MCF 10A (cell line): ENCODE results near the gene SIGLEC14. TPM values are rescaled to one million over a fixed set of nuclear protein-coding genes. Genes with fewer than 3 reads are reported as not detected.

ENCODE experiments used
- BruUV-seq: library from RNA; stranded (reverse); fragments of 400-500 nt; replicated peaks from 2 replicates; lab custom pipeline; 2021; lab: Mats Ljungman, UMichigan
- CTCF ChIA-PET: fragments of 300-600 bp; sonication (Branson Sonifier 250); formaldehyde crosslinking; extraction: SDS; loops from one replicate; lab custom pipeline; 2021; ENCODE audit warnings: antibody characterized with exemption, inconsistent platforms; lab: Yijun Ruan, JAX
- POLR2A ChIA-PET: fragments of 300-600, 350-650 bp; sonication (Branson Sonifier 250); formaldehyde crosslinking; extraction: SDS; loops from one replicate; lab custom pipeline; 2020; ENCODE audit warnings: antibody characterized with exemption, inconsistent platforms; lab: Yijun Ruan, JAX
- DNase-seq: peaks from one replicate; pipeline ENCODE4 v3.0.0-alpha.2; 2018; ENCODE audit not compliant: unreplicated experiment
- H3K27ac Mint-ChIP-seq: one replicate; pipeline ENCODE4 v1.8.0; 2022; ENCODE audit warnings: mild to moderate bottlenecking, low read depth, mixed read lengths; ENCODE audit not compliant: unreplicated experiment
- H3K27me3 Mint-ChIP-seq: one replicate; pipeline ENCODE4 v1.8.0; 2022; ENCODE audit warnings: mixed read lengths; ENCODE audit not compliant: insufficient read depth, unreplicated experiment
- H3K36me3 Mint-ChIP-seq: one replicate; pipeline ENCODE4 v1.8.0; 2022; ENCODE audit warnings: mild to moderate bottlenecking, moderate library complexity, mixed read lengths; ENCODE audit not compliant: insufficient read depth, unreplicated experiment
- H3K4me1 Mint-ChIP-seq: one replicate; pipeline ENCODE4 v1.8.0; 2022; ENCODE audit warnings: mixed read lengths; ENCODE audit not compliant: insufficient read depth, unreplicated experiment
- H3K4me3 Mint-ChIP-seq: one replicate; pipeline ENCODE4 v1.8.0; 2022; ENCODE audit warnings: mild to moderate bottlenecking, moderate library complexity, mixed read lengths; ENCODE audit not compliant: unreplicated experiment
- H3K9me3 Mint-ChIP-seq: one replicate; pipeline ENCODE4 v1.8.0; 2022; ENCODE audit warnings: mixed read lengths; ENCODE audit not compliant: unreplicated experiment
- intact Hi-C: fragments of 100-400 bp; cut with micrococcal nuclease; formaldehyde crosslinking; loops from 2 replicates; pipeline ENCODE4 v1.14.1; 2022
- total RNA-seq: library from RNA; stranded (reverse); gene quantifications from 2 replicates; pipeline ENCODE4 v1.2.3, GENCODE V29; 2022
- TF ChIP-seq, protein P1 (sequence below): fragments of 200-600 bp; IDR thresholded peaks from one replicate; pipeline ENCODE4 v1.8.0; 2022; ENCODE audit warnings: antibody characterized with exemption, mild to moderate bottlenecking; ENCODE audit not compliant: unreplicated experiment

Gene SIGLEC14
- total RNA-seq, 1 experiment from 2014 or later = not detected

DNA sequence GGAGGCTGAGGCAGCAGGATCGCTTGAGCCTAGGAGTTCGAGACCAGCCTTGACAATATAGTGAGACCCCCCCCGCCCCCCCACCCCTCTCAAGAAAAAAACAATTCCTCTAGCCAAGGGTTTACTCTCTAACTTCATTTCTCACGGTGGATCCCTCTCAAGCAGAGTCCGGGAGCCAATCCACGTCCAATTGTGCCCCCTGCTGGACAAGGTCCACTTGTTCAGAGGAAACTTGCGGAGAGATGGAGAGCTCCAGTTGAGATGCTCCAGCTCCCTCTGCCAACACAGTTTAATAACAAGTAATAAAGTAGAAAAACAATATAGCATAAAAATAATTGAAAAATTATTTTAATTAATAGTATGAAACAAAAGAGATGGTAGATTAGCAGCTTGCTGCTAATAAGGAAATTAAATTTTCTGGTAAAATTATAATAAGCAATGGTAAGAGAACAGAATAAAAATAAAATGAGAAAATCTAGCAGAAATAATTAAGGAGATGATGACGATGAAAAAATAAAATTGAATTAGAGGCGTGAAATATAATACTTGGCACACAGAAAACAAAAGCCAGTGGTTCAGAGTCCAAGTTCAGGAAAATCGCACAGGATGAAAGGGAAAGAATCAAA is 14.5 kb upstream of the SIGLEC14 start:
- no TSS peak for BruUV-seq
- POLR2A ChIA-PET = interaction anchor here (1.5 to 1.6 kb wide), 2 partner anchors 27 to 43 kb away, joined by 3 to 5 read pairs; no protein-coding TSS in a partner anchor
- peaks cover 30% of the 10 kb centered on the region for H3K27me3 Mint-ChIP-seq
- H3K9me3 Mint-ChIP-seq = no peaks in the 10 kb centered on the region
- peak; percentile 90 for DNase-seq
- CTCF ChIA-PET = interaction anchor here (0.6 to 7.3 kb wide), 22 partner anchors 10 to 640 kb away, joined by 3 to 66 read pairs (median 4); no protein-coding TSS in a partner anchor
- H3K36me3 Mint-ChIP-seq = no peaks in the 10 kb centered on the region
- no peak overlapping the region for H3K27ac Mint-ChIP-seq
- TF ChIP-seq, protein P1, sequence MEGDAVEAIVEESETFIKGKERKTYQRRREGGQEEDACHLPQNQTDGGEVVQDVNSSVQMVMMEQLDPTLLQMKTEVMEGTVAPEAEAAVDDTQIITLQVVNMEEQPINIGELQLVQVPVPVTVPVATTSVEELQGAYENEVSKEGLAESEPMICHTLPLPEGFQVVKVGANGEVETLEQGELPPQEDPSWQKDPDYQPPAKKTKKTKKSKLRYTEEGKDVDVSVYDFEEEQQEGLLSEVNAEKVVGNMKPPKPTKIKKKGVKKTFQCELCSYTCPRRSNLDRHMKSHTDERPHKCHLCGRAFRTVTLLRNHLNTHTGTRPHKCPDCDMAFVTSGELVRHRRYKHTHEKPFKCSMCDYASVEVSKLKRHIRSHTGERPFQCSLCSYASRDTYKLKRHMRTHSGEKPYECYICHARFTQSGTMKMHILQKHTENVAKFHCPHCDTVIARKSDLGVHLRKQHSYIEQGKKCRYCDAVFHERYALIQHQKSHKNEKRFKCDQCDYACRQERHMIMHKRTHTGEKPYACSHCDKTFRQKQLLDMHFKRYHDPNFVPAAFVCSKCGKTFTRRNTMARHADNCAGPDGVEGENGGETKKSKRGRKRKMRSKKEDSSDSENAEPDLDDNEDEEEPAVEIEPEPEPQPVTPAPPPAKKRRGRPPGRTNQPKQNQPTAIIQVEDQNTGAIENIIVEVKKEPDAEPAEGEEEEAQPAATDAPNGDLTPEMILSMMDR = peak; percentile 66
- H3K4me1 Mint-ChIP-seq = peaks cover 7% of the 10 kb centered on the region
- no peak overlapping the region for H3K4me3 Mint-ChIP-seq
- intact Hi-C loops = no loop called here

DNA sequence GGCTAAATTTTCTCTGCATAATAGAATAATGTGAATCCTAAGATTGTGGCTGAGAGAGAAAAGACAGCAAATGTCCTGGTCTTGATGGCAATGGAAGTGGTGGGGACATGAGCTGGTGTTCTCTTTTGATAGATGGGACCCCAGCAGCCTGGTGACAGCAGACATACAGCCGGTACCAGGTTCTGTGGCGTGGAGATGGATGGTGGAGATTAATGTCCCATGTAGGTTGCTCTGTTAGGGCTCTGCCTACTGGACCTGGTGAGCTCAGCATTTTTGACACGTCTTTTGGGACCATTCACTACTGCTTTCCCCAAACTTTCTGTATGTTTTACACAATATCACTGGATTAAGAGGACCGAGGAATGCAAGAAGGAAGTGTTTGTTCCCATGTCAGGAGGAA is 8.2 kb upstream of the SIGLEC14 start:
- intact Hi-C loops = loop anchor here (5.0 kb wide), 2 partner anchors 232 to 722 kb away; no protein-coding TSS in a partner anchor
- peaks cover 7% of the 10 kb centered on the region for H3K4me1 Mint-ChIP-seq
- H3K27ac Mint-ChIP-seq = no peak overlapping the region
- no TSS peak for BruUV-seq
- no peaks in the 10 kb centered on the region for H3K36me3 Mint-ChIP-seq
- CTCF ChIA-PET = interaction anchor here (0.7 to 1.8 kb wide), 6 partner anchors 14 to 243 kb away, joined by 3 to 11 read pairs (median 4); no protein-coding TSS in a partner anchor
- H3K9me3 Mint-ChIP-seq = peaks cover 7% of the 10 kb centered on the region
- DNase-seq = no peak
- POLR2A ChIA-PET = no interaction called here
- H3K4me3 Mint-ChIP-seq = no peak overlapping the region
- TF ChIP-seq, protein P1 = no peak
- H3K27me3 Mint-ChIP-seq = peaks cover 22% of the 10 kb centered on the region

DNA sequence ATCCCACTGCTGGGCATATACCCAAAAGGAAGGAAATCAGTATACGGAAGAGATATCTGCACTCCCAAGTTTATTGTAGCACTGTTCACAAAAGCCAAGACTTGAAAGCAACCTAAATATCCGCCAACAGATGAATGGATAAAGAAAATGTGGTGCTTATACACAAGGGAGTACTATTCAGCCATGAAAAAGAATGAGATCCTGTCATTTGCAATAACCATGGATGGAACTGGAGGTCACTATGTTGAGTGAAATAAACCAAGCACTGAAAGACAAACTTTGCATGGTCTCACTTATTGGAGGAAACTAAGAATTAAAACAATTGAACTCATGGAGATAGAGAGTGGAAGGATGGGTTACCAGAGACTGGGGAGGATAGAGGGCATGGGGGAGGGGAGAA is 6.5 kb upstream of the SIGLEC14 start:
- Mint-ChIP-seq H3K27ac (no peak overlapping the region), H3K9me3 (peaks cover 7% of the 10 kb centered on the region), H3K4me1 (peaks cover 7% of the 10 kb centered on the region), H3K27me3 (peaks cover 37% of the 10 kb centered on the region), H3K4me3 (no peak overlapping the region), H3K36me3 (no peaks in the 10 kb centered on the region)
- intact Hi-C loops = no loop called here
- CTCF ChIA-PET = interaction anchor here (0.6 to 1.8 kb wide), 4 partner anchors 180 to 545 kb away, joined by 3 to 11 read pairs (median 3); no protein-coding TSS in a partner anchor
- POLR2A ChIA-PET = no interaction called here
- BruUV-seq = no TSS peak
- no peak for DNase-seq
- TF ChIP-seq, protein P1 = no peak

DNA sequence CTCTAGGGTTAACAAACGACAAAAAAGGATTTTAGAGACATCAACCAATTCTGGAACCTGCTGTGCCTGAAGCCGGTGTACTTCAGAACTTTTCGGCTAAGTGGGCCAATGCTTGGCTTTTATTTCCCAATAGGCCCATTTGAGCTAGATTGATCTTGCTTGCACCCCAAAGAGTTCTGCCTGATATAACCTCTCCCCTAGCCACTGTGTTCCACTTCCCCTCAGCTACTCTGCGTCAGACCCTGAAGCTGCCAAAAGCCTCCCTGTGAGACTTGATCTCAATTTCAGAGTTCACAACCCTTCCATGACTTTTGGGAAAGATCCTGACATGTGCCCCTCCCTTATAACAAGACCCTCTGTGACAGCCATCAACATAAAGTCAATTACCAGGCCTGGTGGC is 5.6 kb upstream of the SIGLEC14 start:
- peaks cover 7% of the 10 kb centered on the region for H3K4me1 Mint-ChIP-seq
- H3K27me3 Mint-ChIP-seq = peaks cover 39% of the 10 kb centered on the region
- TF ChIP-seq, protein P1 = no peak
- no peak overlapping the region for H3K27ac Mint-ChIP-seq
- H3K36me3 Mint-ChIP-seq = peaks cover 5% of the 10 kb centered on the region
- no peak for DNase-seq
- ChIA-PET POLR2A (no interaction called here), CTCF (interaction anchor here (1.1 kb wide), 1 partner anchor 180 kb away, joined by 6 read pairs; no protein-coding TSS in a partner anchor)
- peaks cover 7% of the 10 kb centered on the region for H3K9me3 Mint-ChIP-seq
- no peak overlapping the region for H3K4me3 Mint-ChIP-seq
- no TSS peak for BruUV-seq
- intact Hi-C loops = no loop called here
